ENCODE data around the gene TMEM134. TPM values are rescaled to one million over a fixed set of nuclear protein-coding genes. Genes with fewer than 3 reads are reported as not detected.

TMEM134 gene
- total and polyA plus RNA-seq, 9 of the 15 experiments (the other 6 are each of a cell fraction or from before 2014, with no cell fraction given): 0.63 to 48.4 (median 10.7) TPM

GRCh38 chr11:67463680-67464410, 5.2 kb downstream of the TMEM134 start (continued):
- TF ChIP-seq ZNF79 (CRISPR knock-in tag; IDR thresholded peaks at IDR 0.05; ENCODE audit: low read depth): no peak
- no peak for TF ChIP-seq HOMEZ (CRISPR knock-in tag; IDR thresholded peaks at IDR 0.05)
- TF ChIP-seq MXI1 (IDR thresholded peaks at IDR 0.05; ENCODE audit: low read depth, low read length): no peak
- TF ChIP-seq IRF2 (CRISPR knock-in tag; IDR thresholded peaks at IDR 0.05): no peak
- no peak for TF ChIP-seq KDM4B (IDR thresholded peaks at IDR 0.05; ENCODE audit: borderline replicate concordance in 2 of 2, low read depth in 1 of 2)
- no peak for TF ChIP-seq BDP1 (IDR thresholded peaks at IDR 0.05; ENCODE audit: insufficient read depth, insufficient read length)
- TF ChIP-seq ZNF518B (CRISPR knock-in tag; IDR thresholded peaks at IDR 0.05): no peak
- TF ChIP-seq BRF2 (IDR thresholded peaks at IDR 0.05; ENCODE audit: borderline replicate concordance, insufficient read depth, insufficient read length): no peak
- TF ChIP-seq CBX8 (IDR thresholded peaks at IDR 0.05; ENCODE audit: borderline replicate concordance, extremely low read depth, low read depth, low read length, poor library complexity, severe bottlenecking): no peak
- no peak for TF ChIP-seq SOX6 (IDR thresholded peaks at IDR 0.05)
- peak; percentile 79 for TF ChIP-seq ZNF316 (IDR thresholded peaks at IDR 0.05)
- TF ChIP-seq LEF1 (IDR thresholded peaks at IDR 0.05): 0 out of 2 replicates have a peak, but pooled peaks have one; percentile 30
- peak; percentile 47 for TF ChIP-seq HCFC1 (IDR thresholded peaks at IDR 0.05; ENCODE audit: low read depth, low read length)
- TF ChIP-seq MAX (CRISPR knock-in tag; IDR thresholded peaks at IDR 0.05): peak; percentile 51
- no peak for TF ChIP-seq AFF4 (CRISPR knock-in tag; IDR thresholded peaks at IDR 0.05)
- no peak for TF ChIP-seq NR4A1 (CRISPR knock-in tag; IDR thresholded peaks at IDR 0.05)
- TF ChIP-seq NR4A1 (tag; IDR thresholded peaks at IDR 0.05): peak; percentile 86

Measured in K562 (cell line).